GM21786 (cell line): ENCODE data around the gene RNFT2.

Experiments used
- ATAC-seq: cut with Tn5 transposase; IDR thresholded peaks from one replicate; pipeline ENCODE4 v1.9.1; 2021; ENCODE audit not compliant: unreplicated experiment

Gene RNFT2, protein sequence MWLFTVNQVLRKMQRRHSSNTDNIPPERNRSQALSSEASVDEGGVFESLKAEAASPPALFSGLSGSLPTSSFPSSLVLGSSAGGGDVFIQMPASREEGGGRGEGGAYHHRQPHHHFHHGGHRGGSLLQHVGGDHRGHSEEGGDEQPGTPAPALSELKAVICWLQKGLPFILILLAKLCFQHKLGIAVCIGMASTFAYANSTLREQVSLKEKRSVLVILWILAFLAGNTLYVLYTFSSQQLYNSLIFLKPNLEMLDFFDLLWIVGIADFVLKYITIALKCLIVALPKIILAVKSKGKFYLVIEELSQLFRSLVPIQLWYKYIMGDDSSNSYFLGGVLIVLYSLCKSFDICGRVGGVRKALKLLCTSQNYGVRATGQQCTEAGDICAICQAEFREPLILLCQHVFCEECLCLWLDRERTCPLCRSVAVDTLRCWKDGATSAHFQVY

DNA sequence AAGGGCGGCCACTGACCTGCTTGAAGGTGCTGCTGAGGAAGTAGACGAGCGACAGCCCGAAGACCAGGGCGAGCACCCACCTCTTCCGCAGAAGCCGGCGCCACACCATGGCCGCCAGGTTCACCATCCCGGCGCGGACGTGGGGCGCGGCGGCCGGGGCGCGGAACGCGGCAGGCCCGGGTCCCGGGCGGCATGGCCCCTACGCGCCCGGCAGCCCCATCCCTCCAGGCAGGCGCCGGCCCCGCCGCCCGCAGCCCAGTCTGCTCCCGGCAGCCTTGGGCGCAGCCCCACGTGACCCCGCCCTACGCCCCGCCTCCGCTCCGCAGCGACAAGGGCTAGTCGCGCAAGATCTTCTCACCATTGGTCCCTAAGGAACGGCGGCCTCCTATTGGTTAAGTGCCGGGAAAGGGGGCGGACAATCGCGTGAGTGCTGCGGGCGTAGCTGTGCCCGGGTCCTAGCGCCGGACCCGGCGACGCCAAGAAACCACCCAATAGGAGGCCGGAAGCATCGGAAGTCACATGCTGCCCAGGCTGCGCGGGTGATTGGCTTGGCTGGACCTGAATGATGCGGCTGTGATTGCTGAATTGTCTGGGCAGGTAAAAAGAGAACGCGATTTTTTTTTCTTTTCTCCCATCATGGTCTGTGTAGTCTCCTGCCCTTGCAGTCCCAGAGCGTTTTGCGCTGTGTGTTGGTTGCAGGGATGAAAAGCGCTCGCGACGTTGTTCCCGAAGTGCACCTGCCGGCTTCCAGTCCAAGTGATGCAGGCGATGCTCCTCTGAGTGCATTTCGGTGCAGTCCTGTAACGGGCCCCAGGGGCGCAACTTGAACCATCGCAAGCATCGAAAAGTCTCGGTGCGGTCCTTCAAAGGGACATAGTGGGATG lies at the start of gene RNFT2, which contains the start of gene SPRING1:
Gene RNFT2, plus strand, starts transcription at position 542 of the 884 bp plus-strand sequence. CDS start 2,183 bp downstream, outside the sequence.
Gene SPRING1, minus strand, starts transcription at position 296 of the 884 bp plus-strand sequence. Its CDS starts 169 bp downstream, at position 127.
- ATAC-seq, result peak; percentile 98

DNA sequence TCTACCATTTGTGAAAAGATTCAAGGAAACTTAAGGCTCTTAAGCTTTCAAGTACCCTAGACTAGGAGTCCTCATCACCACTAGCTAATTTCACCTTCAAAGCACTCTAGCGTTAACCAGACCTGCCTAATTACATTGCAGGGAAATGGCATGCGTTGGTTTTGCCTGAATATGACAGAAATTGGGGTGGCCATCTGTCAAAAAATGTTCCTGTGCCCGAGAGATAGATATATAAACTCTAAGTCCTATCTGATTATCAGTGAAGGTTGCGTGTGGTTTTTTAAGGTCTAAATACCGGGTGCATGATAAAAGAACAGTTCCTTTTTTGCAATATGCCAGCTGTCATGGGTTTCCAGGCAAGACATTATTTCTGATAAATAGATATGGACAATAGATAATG lies 48.6 kb upstream of the RNFT2 start:
- ATAC-seq, result no peak

DNA sequence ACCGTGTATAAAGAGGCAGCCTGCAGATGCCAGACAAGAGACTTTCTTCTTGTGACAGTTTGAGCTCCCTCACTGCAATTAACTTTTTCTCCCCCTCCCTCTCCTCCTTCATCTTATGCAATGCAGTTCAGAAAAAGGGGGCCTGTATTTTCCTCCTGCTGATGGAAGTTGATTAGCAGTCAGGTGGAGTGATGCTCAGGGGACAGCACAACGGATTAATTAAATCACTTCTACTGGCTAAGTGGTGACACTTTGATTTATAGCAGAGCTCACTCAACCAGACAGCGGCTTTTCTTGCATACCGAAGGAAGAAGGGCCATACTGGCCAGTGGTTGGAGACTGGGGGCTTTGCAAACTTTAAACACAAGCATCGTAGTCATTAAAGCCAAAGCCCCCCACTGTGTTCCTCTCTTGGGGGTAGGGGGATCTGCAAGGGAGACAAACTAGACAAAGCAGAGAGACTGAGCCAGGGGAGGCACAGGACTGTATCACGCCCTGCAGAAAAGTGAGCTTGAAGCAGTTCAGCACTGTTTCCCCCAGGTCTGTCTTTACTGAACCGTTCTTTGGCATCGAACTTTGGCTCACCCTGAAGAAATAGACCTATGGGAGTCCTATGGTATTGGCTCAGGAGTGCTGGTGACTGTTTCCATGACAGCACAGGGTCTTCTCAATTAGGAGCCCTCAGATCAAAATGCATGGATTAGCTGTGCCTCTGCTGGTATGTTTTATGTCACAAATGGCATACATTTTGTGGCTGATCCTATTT lies 48.0 kb upstream of the RNFT2 start:
- no peak for ATAC-seq

DNA sequence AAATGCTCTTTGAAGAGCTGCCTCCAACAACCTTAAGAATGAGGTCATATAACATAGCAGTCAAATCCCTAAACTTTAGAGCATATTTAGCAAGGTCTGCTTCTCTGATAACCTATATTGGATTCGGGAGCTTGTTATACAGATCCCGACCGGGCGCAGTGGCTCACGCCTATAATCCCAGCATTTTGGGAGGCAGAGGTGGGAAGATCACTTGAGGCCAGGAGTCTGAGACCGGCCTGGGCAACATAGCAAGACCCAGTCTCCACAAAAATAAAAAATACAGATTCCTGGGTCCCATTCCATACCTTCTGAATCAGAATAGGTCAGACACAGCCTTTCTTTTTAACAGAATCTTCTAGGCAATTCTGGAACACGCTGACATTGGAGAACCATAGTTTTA lies 46.9 kb upstream of the RNFT2 start:
- ATAC-seq, result no peak

DNA sequence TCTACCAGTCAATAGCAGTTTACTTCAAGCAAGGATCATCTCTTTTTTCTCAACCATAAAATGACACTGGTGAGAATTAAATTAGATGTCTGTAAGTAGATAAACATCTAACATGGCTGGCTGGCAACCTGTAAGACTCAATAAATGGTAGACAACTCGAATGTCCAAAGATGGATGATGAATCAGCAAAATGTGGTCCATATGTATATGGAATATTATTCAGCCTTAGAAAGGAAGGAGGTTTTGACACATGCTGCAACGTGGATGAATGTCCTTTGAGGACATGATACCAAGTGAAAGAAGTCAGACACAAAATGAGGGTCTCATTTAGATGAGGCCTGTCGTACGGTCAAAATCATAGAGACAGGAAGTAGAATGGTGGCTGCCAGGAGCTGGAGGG lies 46.5 kb upstream of the RNFT2 start:
- no peak for ATAC-seq

DNA sequence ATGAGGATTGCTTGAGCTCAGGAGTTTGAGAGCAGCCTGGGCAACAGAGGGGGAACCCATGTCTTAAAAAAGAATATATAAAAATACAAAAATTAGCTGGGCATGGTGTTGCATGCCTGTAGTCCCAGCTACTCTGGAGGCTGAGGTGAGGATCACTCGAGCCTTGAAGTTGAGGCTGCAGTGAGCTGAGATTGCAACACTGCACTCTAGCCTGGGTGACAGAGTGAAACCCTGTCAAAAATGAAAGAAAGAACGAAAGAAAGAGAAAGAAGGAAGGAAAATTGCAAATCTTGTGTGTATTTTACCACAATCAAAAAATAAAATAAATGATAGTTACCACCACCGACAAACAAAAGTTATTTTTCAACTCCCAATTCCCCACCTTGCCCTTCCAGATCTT lies 45.5 kb upstream of the RNFT2 start:
- no peak for ATAC-seq

DNA sequence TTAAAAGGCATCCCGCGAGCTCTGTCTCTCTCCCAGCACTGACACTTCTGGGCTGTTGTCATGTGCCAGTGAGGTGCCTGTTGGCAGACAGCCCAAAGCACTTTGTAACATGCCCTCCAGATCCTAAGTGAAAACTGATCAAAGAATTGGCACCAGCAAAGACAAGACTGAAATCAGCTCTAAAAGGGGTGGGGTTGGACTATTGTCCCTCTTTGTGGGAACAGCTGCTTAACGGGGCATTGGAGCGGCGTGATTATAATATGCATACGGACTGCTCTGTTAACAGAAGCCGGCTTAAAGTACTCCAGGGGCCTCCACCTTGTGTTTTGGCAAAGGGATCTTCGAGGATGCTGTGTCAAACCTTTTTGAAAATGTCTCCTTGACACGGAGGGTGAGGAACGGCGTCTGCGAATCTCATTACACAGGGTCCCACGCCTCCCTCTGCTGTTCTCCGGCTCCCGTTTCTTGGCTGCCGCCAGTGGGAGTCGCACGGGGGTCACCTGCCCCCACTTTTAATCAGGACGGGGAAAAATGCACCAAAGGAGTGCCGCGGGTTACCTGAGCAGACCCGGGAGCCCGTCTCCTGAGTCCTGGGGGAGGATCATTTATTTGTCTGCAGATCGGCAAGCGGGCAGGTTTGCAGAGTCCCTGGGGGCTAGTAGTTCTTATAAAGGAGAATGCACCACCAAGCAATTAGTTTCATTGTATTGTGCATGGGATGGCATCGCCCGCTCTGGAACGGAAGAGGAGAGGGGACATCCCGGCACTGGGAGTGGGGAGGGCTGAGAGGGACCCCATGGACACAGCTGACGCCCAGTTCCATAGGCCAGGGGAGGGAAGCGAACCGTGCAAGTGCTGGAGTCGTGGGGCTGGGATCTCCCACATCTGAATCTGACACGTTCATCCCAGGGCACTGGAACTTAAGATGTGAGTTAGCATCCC lies 44.6 kb upstream of the RNFT2 start:
- no peak for ATAC-seq

DNA sequence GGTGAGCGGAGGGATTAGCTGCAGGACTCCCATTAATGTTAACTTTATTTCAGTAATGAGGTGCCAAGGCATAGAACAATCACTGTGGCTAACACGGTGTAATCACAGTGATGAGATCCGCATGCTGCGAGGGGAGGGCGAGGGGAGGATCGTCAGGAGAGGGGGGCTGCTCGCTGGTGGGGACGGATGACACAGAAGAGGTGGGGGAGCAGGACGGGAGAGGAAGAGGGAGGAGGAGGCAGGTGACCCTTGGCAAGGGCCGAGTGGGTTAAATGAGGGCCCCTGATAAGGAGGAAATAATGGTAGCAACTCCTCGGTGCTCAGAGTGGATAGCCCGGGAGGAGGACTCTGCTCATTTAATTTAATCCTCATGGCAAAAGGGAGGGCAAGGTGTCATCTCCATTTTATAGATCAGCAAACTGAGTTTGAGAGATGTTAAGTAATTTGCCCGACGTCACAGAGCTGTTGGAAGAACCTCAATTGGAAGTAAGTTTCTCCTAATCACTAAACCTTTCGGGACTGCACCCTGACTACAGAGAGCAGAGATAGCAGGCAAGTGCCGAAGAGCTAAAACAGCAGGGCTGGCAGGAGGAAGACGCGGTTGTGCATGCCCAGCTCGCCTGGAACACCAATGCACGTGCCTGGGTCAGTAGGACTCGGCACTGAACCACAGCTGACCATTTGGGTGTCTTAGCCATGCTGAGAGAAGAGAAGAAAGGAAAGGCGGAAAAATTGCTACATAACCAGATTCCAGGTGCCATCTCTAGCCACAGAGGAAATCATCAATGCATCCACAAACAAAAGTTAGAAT lies 43.3 kb upstream of the RNFT2 start:
- no peak for ATAC-seq

DNA sequence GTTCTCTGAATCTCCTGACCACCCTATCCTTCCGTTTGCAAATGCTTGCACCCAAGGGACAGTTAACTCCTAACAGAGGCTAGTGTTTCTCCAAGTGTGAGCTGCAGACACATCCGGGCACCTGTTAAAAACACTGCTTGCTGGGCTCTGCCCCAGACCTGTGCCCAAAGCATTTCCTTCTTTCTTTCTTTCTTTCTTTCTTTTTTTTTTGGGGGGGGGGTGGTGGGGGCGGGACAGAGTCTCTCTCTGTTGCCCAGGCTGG lies 42.7 kb upstream of the RNFT2 start:
- ATAC-seq, result no peak

DNA sequence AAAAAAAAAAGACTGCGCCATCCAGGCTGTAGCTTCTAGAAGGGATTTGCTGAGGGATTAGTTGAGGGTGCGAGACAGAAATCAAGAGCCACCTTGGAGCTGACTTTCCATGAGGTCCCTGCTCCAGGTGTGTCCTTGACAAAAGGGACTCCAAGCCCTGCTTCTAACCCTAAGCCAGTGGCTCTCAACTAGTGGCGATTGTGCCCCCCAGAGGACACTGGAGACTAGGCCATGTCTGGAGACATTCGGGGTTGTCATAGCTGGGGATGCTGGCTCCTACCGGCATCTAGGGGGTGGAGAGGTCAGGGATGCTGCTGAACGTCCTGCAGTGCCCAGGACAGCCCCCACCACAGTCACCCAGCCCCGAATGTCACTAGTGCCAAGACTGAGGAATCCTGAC lies 40.8 kb upstream of the RNFT2 start:
- ATAC-seq, result no peak

DNA sequence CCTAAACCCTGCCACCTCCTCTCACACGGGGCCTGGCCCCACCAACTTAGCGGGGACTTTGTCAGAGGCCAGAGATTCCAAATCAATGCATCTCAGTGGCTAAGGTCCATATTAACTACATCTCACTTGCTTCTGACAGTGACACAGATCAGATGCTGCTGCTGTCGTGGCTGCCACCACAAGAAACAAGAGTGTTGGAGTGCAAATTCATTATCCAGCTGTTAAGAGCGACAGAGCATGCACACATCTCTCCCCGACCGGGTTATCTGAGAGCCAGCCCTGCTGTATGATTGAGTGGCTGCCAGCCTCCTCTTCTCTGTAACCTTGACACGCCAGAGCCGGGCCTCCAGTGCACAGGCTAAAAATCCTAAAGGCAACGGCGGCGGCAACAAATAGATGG lies 40.4 kb upstream of the RNFT2 start:
- no peak for ATAC-seq

DNA sequence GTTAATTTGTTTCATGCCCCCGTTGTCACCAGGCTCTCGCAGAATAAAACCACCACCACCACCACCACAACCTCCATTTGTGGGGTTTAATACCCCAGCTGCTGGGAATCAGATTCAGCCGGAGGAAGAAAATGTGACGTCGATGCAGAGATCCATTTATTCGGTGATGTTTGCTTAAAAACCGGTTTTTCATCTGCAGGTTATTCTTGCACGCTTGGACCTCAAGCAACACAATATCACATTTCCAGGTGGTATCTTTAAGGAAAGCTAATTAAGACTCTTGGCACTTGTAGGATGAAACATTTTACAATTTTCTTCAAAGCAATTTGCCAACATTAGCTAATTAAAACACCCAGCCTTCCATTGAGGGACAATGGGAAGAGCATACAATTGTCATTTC lies 40.0 kb upstream of the RNFT2 start:
- no peak for ATAC-seq

DNA sequence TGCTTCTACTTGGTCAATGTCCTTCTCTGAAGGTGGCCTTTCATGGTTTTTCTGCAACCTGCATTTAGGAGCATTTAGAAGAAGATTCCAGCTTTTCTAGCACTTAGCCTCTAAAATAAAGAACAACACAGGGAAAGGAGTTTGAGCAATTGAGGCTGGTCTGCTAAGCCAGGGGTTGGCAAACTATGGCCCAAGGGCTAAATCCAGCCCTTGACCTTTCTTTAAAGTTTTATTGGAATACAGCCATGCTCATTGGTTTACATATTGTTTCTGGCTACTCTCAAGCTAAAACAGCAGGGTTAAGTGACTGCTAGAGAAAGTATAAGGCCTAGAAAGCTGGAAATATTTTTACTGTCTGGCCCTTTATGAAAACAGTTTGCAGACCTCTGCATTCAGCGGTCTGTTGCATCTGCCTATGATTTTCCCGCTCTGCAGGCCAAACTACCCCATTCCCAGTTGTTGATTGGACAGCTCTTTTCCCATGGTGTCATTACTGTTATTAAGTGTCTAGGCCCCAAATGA lies 39.5 kb upstream of the RNFT2 start:
- ATAC-seq, result no peak

DNA sequence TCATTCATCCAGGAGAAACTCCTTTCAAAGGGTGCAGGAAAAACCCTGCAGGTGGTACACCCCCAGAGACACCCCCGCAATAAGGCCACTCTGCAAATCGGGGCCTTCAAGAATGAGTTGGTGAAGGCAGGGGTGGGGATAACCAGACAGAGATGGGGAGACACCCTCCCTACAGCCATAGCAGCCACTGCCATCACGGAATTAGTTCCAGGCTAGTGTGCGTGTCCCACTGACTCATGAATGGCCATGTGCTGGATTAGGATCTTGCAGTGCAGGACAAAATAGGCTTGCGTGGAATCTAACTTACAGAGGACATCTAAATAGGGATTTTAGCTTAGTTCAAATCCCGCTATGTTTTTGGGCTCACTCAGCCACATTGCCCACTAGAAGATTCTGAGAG lies 38.0 kb upstream of the RNFT2 start:
- no peak for ATAC-seq

DNA sequence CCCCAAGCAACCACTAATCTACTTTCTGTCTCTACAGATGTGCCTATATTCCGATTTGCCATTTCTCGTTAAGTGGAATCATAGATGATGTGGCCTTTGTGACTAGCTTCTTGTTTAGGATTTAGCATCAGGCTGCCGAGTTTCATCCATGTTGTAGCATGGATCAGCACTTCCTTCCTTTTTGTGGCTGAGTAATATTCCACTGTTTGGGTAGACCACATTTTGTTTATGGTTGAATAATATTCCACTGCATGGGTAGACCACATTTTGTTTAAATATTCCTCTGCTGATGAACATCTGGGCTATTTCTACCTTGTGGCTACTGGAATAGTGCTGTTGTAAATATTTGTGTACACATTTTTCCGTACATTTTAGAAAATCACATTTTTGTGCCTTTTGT lies 36.7 kb upstream of the RNFT2 start:
- ATAC-seq, result no peak

DNA sequence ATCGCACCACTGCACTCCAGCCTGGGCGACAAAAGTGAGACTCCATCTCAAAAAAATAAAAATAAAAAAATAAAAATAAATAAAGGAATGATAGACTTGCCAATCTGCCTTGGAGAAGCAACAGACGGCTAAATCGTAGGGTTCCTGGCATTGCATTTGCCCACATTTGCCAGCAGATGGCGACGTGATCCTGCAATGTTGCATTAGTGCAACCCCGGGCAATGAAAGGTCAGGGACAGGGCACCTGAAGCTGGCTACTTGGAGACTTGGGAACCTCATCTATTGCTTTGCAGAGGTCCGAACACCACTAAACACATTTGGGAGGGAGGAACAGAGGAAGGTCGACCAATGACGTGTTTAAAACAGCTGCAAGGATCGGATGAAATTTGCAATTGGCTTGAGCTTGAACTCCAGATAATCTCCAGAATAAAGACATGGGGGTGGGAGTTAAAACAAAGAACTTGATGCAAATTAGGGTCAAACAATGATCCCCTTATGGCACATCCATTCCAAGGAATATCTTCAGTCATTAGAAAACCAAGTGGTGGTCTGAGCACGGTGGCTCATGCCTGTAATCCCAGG lies 34.8 kb upstream of the RNFT2 start:
- ATAC-seq, result no peak

DNA sequence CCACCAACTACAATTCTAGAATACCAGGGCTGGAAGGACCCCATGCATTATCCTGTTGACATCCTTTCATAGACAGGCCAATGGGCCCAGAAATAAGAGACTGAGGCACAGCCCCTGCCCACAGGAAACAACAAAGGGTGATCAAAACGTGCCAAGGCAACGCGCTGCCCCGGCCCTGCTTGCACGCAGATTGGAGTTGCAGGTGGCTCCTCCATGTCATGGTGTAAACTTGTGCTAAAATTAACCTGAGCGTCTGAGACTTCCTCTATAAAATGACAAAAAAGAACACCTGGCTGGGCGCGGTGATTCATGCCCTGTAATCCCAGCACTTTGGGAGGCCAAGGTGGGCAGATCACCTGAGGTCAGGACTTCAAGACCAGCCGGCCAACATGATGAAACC lies 30.4 kb upstream of the RNFT2 start:
- no peak for ATAC-seq

DNA sequence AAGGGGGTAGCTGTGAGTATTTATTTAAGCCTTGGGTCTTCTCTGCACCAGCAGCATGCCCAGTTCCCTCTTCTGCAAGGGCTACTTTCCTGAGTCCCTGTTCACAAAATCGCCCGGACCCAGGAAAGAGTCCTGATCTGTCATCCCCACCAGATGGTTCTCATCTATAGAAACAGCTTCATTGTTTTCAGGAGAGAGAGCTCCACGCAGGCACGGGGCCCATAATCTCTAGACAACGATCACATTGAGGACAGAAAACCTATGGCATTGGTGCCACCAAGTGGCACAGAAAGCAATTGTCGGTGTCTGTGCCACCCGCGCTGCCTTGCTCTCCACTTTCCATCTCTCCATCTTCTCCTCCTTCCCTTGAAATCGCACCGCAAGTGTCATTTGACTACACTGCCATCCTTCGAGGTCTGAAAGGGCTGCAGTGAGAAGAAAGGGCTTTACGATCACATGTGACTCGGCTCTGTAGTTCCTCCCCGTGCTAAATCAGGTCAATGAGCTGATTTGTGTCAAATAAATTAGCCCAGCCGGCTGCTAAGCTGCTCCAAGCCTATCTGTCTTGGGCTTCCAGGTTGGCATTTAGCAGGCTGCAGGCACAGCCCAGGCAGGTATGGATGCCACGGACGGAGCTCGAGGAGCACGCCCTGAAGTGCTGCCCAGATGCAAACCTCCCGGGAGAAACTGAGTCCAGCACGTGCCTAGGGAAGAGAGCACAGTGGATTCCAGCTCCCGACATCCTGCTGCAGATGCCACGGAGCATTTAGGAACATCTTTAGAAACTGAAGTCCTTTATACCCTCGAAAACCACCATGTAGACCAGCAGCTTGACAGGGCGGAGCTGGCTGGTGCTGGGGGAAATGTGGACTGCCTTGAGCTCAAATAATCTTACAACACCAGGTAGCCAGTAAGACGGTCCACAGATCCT lies 29.0 kb upstream of the RNFT2 start:
- ATAC-seq, result peak; percentile 65
